Measurements from ENCODE around the gene LIPN.

DNA sequence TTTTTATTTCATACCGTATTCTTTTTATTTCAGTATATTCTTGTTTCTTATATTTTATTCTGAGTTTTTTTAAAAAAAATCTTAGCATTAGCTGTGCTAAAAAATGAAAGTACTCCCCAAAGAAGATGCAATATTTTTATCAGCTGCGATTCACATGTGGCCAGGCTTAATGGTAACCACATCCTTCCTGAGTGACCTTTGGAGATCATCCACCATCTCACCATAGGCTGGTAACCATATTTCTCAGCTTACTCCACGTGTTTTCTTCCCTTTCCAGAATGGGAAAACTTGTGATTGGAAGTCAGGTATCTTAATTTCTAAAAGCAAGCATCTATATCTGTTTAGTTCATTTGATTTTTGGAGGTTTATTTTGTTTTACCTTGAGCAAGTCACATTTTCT, 23.9 kb downstream of the LIPN start:
- TF ChIP-seq, protein P1, sequence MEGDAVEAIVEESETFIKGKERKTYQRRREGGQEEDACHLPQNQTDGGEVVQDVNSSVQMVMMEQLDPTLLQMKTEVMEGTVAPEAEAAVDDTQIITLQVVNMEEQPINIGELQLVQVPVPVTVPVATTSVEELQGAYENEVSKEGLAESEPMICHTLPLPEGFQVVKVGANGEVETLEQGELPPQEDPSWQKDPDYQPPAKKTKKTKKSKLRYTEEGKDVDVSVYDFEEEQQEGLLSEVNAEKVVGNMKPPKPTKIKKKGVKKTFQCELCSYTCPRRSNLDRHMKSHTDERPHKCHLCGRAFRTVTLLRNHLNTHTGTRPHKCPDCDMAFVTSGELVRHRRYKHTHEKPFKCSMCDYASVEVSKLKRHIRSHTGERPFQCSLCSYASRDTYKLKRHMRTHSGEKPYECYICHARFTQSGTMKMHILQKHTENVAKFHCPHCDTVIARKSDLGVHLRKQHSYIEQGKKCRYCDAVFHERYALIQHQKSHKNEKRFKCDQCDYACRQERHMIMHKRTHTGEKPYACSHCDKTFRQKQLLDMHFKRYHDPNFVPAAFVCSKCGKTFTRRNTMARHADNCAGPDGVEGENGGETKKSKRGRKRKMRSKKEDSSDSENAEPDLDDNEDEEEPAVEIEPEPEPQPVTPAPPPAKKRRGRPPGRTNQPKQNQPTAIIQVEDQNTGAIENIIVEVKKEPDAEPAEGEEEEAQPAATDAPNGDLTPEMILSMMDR (IDR thresholded peaks at IDR 0.05; ENCODE audit: insufficient read depth, low read length, poor library complexity, severe bottlenecking), result no peak
- no peak for TF ChIP-seq EZH2phosphoT487 (conservative IDR thresholded peaks at IDR 0.05; ENCODE audit: low read length)
